Endothelial cell (in vitro differentiated cells): Measurements from ENCODE around the gene RNASE11. TPM values are rescaled to one million over a fixed set of nuclear protein-coding genes. Genes with fewer than 3 reads are reported as not detected.
"Not testable (repeated sequence)": the region's sequence is repeated elsewhere in the genome, so short reads cannot be mapped to it uniquely, and the experiment has no call there.

Experiments
- DNase-seq: peaks from one replicate; pipeline ENCODE4 v3.0.0; 2021; ENCODE audit warnings: low spot score
- H3K27ac Mint-ChIP-seq: one replicate; pipeline ENCODE4 v1.8.0; 2021; ENCODE audit warnings: mixed read lengths, inconsistent platforms; ENCODE audit not compliant: unreplicated experiment
- H3K27me3 Mint-ChIP-seq: one replicate; pipeline ENCODE4 v1.8.0; 2021; ENCODE audit warnings: mild to moderate bottlenecking, moderate library complexity, mixed read lengths, inconsistent platforms; ENCODE audit not compliant: unreplicated experiment
- H3K36me3 Mint-ChIP-seq: one replicate; pipeline ENCODE4 v1.8.0; 2021; ENCODE audit warnings: mild to moderate bottlenecking, low read depth, mixed read lengths, inconsistent platforms; ENCODE audit not compliant: unreplicated experiment
- H3K4me1 Mint-ChIP-seq: one replicate; pipeline ENCODE4 v1.8.0; 2021; ENCODE audit warnings: mild to moderate bottlenecking, mixed read lengths, inconsistent platforms; ENCODE audit not compliant: unreplicated experiment
- H3K4me3 Mint-ChIP-seq: one replicate; pipeline ENCODE4 v1.8.0; 2021; ENCODE audit warnings: mild to moderate bottlenecking, mixed read lengths, inconsistent platforms; ENCODE audit not compliant: unreplicated experiment
- H3K9me3 Mint-ChIP-seq: one replicate; pipeline ENCODE4 v1.8.0; 2021; ENCODE audit warnings: mixed read lengths, inconsistent platforms; ENCODE audit not compliant: unreplicated experiment
- total RNA-seq: library from RNA; stranded (reverse); fragmentation: NEBNext Ultra II Directional; extraction: Animal tissue kit (Norgen Biotek cat#: 25700); gene quantifications from one replicate; pipeline ENCODE4 v1.2.1, GENCODE V29; 2021; ENCODE audit not compliant: unreplicated experiment
- TF ChIP-seq, protein P1 (sequence below): fragments of 200-600 bp; sonication (generic); IDR thresholded peaks from one replicate; pipeline ENCODE4 v1.5.0; 2021; ENCODE audit warnings: antibody characterized with exemption; ENCODE audit not compliant: unreplicated experiment

The RNASE11 gene
- total RNA-seq, 1 donor from 2014 or later: 0.31 TPM

GRCh38 chr14:20606190-20606901 lies 18.5 kb upstream of the RNASE11 start:
- Mint-ChIP-seq H3K9me3 (no peaks in the 10 kb centered on the region), H3K27me3 (peaks cover 2% of the 10 kb centered on the region), H3K4me1 (no peaks in the 10 kb centered on the region), H3K36me3 (no peaks in the 10 kb centered on the region), H3K27ac (no peak overlapping the region), H3K4me3 (no peak overlapping the region)
- DNase-seq: peak; percentile 57
- TF ChIP-seq, protein P1, sequence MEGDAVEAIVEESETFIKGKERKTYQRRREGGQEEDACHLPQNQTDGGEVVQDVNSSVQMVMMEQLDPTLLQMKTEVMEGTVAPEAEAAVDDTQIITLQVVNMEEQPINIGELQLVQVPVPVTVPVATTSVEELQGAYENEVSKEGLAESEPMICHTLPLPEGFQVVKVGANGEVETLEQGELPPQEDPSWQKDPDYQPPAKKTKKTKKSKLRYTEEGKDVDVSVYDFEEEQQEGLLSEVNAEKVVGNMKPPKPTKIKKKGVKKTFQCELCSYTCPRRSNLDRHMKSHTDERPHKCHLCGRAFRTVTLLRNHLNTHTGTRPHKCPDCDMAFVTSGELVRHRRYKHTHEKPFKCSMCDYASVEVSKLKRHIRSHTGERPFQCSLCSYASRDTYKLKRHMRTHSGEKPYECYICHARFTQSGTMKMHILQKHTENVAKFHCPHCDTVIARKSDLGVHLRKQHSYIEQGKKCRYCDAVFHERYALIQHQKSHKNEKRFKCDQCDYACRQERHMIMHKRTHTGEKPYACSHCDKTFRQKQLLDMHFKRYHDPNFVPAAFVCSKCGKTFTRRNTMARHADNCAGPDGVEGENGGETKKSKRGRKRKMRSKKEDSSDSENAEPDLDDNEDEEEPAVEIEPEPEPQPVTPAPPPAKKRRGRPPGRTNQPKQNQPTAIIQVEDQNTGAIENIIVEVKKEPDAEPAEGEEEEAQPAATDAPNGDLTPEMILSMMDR: peak; percentile 21

DNA sequence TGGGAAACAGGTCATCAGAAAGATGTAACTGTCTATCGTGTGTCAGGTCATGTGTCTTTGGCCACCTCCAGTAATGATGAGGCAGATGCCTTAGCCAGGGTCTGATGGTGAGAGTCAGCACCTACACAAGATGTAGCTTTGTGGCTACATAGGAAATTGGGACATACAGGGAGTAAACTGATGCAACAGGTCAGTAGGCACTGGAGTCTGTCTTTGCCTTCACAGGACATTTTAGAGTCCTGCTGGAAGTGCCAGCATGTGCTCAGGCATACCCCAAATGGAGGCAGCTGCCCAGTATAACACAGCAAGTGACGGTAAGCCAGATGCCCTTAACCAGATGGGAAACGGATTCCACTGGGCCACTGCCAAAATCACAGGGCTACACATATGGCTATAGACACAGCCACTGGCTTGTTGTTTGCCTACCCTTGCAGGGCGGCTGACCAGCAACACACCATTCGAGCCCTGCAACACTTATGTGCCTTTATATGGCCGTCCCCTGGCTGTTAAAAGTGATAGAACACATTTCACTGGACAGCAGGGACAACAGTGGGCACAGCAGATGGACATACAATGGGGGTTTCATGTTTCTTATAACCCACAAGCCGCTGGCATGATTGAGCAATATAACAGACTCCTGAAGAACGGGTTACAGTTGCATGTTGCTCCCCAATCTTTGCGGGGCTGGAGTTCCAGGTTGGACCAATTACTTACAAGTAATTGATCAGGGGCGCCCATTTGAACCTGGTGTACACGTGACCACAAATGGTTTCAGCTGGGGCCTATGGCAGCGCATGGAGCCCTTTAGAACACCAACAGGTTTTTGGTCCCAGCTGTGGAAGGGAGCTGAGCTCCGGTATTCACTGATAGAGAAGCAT lies 16.3 kb upstream of the RNASE11 start:
- no peaks in the 10 kb centered on the region for H3K36me3 Mint-ChIP-seq
- TF ChIP-seq, protein P1: no peak
- no peak overlapping the region for H3K4me3 Mint-ChIP-seq
- H3K27ac Mint-ChIP-seq: no peak overlapping the region
- peaks cover 2% of the 10 kb centered on the region for H3K27me3 Mint-ChIP-seq
- no peaks in the 10 kb centered on the region for H3K4me1 Mint-ChIP-seq
- H3K9me3 Mint-ChIP-seq: no peaks in the 10 kb centered on the region
- no peak for DNase-seq

GRCh38 chr14:20602583-20602982 lies 14.8 kb upstream of the RNASE11 start:
- Mint-ChIP-seq H3K27ac (no peak overlapping the region), H3K27me3 (peaks cover 2% of the 10 kb centered on the region), H3K36me3 (no peaks in the 10 kb centered on the region), H3K9me3 (no peaks in the 10 kb centered on the region), H3K4me1 (no peaks in the 10 kb centered on the region), H3K4me3 (no peak overlapping the region)
- no peak for DNase-seq
- TF ChIP-seq, protein P1: no peak

- Mint-ChIP-seq H3K36me3 (no peaks in the 10 kb centered on the region), H3K9me3 (no peaks in the 10 kb centered on the region), H3K27me3 (peaks cover 2% of the 10 kb centered on the region), H3K4me1 (no peaks in the 10 kb centered on the region), H3K4me3 (no peak overlapping the region), H3K27ac (no peak overlapping the region)
- DNase-seq: no peak
- TF ChIP-seq, protein P1: no peak
These were observed 13.7 kb upstream of the RNASE11 start for GRCh38 chr14:20601522-20601921.

DNA sequence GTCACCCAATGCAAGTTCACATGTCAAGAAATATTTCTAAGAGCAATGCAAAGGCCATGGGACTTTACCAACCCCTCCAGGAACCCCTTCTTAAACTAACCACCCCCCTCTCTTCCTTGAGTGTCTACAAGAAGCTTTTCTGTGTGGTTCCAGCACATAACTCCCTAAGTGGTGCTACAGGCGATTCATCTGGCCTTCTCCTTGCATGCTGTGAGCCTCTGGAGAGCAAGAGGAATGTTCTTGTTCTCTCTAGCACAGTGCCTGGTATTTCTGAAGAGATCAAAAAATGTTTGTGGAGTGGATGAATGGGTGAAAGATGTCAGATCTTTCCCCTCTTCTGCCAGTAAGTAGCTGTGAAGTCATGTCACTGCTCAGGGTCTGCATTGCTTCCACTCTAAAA lies 9.3 kb upstream of the RNASE11 start:
- no peaks in the 10 kb centered on the region for H3K9me3 Mint-ChIP-seq
- no peak for DNase-seq
- no peaks in the 10 kb centered on the region for H3K4me1 Mint-ChIP-seq
- peaks cover 2% of the 10 kb centered on the region for H3K27me3 Mint-ChIP-seq
- no peaks in the 10 kb centered on the region for H3K36me3 Mint-ChIP-seq
- no peak overlapping the region for H3K27ac Mint-ChIP-seq
- H3K4me3 Mint-ChIP-seq: no peak overlapping the region
- TF ChIP-seq, protein P1: no peak

DNA sequence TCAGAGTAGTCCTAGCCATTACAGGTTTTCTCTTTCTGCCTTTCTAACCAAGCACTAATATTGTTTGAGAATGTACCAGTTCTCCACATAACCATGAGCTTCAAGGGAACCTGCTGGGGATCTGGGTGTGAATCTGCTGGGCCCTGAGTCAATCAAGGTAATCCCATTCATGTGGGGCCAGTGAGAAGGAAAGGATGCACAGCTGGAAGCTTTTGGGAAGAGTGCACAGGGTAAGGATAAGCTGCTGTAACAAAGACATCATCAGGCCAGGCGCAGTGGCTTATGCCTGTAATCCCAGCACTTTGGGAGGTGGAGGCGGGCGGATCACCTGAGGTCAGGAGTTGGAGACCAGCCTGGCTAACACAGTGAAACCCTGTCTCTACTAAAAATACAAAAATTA lies 7.9 kb upstream of the RNASE11 start:
- not testable (repeated sequence) for H3K9me3 Mint-ChIP-seq, H3K27me3 Mint-ChIP-seq, H3K4me3 Mint-ChIP-seq, H3K4me1 Mint-ChIP-seq, DNase-seq, H3K27ac Mint-ChIP-seq, H3K36me3 Mint-ChIP-seq
